Erythroblast (primary cell): Measurements from ENCODE around the gene FOXC1.

Experiments
- GATA1 ChIP-seq: IDR thresholded peaks from 2 replicates; pipeline ENCODE4 v1.6.1; 2011; ENCODE audit warnings: low read depth, mild to moderate bottlenecking, control low read depth, low read length, moderate library complexity
- POLR2A ChIP-seq: IDR thresholded peaks from 2 replicates; pipeline ENCODE4 v1.6.1; 2011; ENCODE audit warnings: mild to moderate bottlenecking, low read length

- no peak for TF ChIP-seq GATA1
- TF ChIP-seq POLR2A, result no peak
Measured at GRCh38 chr6:1589208-1589607, 20.5 kb upstream of the FOXC1 start.
